SK-N-SH (cell line): ENCODE data around the gene SLC15A2.

Experiments used
- CTCF ChIP-seq: fragments of 200-600 bp; sonication (generic); IDR thresholded peaks from 2 replicates; pipeline ENCODE4 v1.6.1; 2017; ENCODE audit warnings: antibody characterized with exemption, mild to moderate bottlenecking, moderate library complexity
- FOXJ3 ChIP-seq: sonication (generic); formaldehyde crosslinking; IDR thresholded peaks from 2 replicates; pipeline ENCODE4 v1.5.1; 2020; ENCODE audit warnings: mild to moderate bottlenecking, missing genetic modification reagents
- IRF3 ChIP-seq: fragments of 150-350 bp; IDR thresholded peaks from 2 replicates; pipeline ENCODE4 v1.6.1; 2016; ENCODE audit warnings: mild to moderate bottlenecking, low read depth, low read length
- JUND ChIP-seq: IDR thresholded peaks from 2 replicates; pipeline ENCODE4 v1.4.0; 2012
- MAX ChIP-seq: IDR thresholded peaks from 2 replicates; pipeline ENCODE4 v1.4.0; 2012; ENCODE audit warnings: low read depth
- MXI1 ChIP-seq: IDR thresholded peaks from 2 replicates; pipeline ENCODE4 v1.6.1; 2012; ENCODE audit warnings: mild to moderate bottlenecking, low read depth, low read length, improper control_type of control experiment
- POLR2AphosphoS5 ChIP-seq: IDR thresholded peaks from 2 replicates; pipeline ENCODE4 v1.6.1; 2012; ENCODE audit warnings: low read depth, low read length
- REST ChIP-seq: IDR thresholded peaks from 2 replicates; pipeline ENCODE4 v1.6.1; 2012; ENCODE audit warnings: mild to moderate bottlenecking, low read depth, low read length, moderate library complexity
- RFX5 ChIP-seq: IDR thresholded peaks from 2 replicates; pipeline ENCODE4 v1.6.1; 2012; ENCODE audit warnings: mild to moderate bottlenecking, improper control_type of control experiment, low read length
- SIN3A ChIP-seq: IDR thresholded peaks from 2 replicates; pipeline ENCODE4 v1.6.1; 2012; ENCODE audit warnings: low read depth, mild to moderate bottlenecking, low read length, moderate library complexity, borderline replicate concordance
- SMC3 ChIP-seq: IDR thresholded peaks from 2 replicates; pipeline ENCODE4 v1.6.1; 2012; ENCODE audit warnings: low read depth, low read length, improper control_type of control experiment
- TAF1 ChIP-seq: IDR thresholded peaks from 2 replicates; pipeline ENCODE4 v1.6.1; 2012; ENCODE audit warnings: low read depth, mild to moderate bottlenecking, low read length, moderate library complexity, borderline replicate concordance
- YY1 ChIP-seq: IDR thresholded peaks from 2 replicates; pipeline ENCODE4 v1.4.0; 2012; ENCODE audit warnings: low read depth, mild to moderate bottlenecking

GRCh38 chr3:121878411-121878810 is 15.8 kb upstream of the SLC15A2 start:
- no peak for TF ChIP-seq JUND
- TF ChIP-seq CTCF: no peak
- no peak for TF ChIP-seq RFX5
- TF ChIP-seq POLR2AphosphoS5: no peak
- no peak for TF ChIP-seq MAX
- no peak for TF ChIP-seq MXI1
- TF ChIP-seq FOXJ3: no peak
- TF ChIP-seq SMC3: no peak
- no peak for TF ChIP-seq REST
- no peak for TF ChIP-seq TAF1
- TF ChIP-seq YY1: no peak
- TF ChIP-seq SIN3A: no peak
- no peak for TF ChIP-seq IRF3
